T-helper 17 cell (primary cell): ENCODE results near the gene CHPF. TPM values are rescaled to one million over a fixed set of nuclear protein-coding genes. Genes with fewer than 3 reads are reported as not detected.

Experiments
- ATAC-seq: fragments of 150-1000 bp; cut with Tn5 transposase; 2 replicates; pipeline ENCODE4 v1.10.0; 2021; ENCODE audit warnings: mild to moderate bottlenecking, moderate library complexity
- DNase-seq, 3 donors: peaks; one replicate each; pipeline versions ENCODE4 v3.0.0 to v3.0.0-alpha.2; 2020 to 2021
- H3K9me3 ChIP-seq: one replicate; pipeline ENCODE4 v1.7.0; 2013; ENCODE audit warnings: low read length, mild to moderate bottlenecking; ENCODE audit not compliant: control insufficient read depth, poor library complexity, severe bottlenecking
- H3K27ac Mint-ChIP-seq: one replicate; pipeline ENCODE4 v1.8.0; 2022; ENCODE audit warnings: mild to moderate bottlenecking, moderate library complexity, mixed read lengths
- H3K27me3 Mint-ChIP-seq: one replicate; pipeline ENCODE4 v1.8.0; 2022; ENCODE audit warnings: mixed read lengths
- H3K36me3 Mint-ChIP-seq: one replicate; pipeline ENCODE4 v1.8.0; 2022; ENCODE audit warnings: low read depth, mixed read lengths
- H3K4me1 Mint-ChIP-seq: one replicate; pipeline ENCODE4 v1.8.0; 2022; ENCODE audit warnings: mild to moderate bottlenecking, mixed read lengths
- H3K4me3 Mint-ChIP-seq: one replicate; pipeline ENCODE4 v1.8.0; 2022; ENCODE audit warnings: mild to moderate bottlenecking, moderate library complexity, mixed read lengths
- total RNA-seq, 4 donors: library from RNA in 2 of 4; stranded (reverse) in 2 of 4; gene quantifications; one replicate each; pipeline ENCODE4 v1.2.3 and lab custom pipeline; 2022 to 2026

The CHPF gene
- total RNA-seq, 2 donors from 2014 or later = 9.4 to 10.4 TPM

DNA sequence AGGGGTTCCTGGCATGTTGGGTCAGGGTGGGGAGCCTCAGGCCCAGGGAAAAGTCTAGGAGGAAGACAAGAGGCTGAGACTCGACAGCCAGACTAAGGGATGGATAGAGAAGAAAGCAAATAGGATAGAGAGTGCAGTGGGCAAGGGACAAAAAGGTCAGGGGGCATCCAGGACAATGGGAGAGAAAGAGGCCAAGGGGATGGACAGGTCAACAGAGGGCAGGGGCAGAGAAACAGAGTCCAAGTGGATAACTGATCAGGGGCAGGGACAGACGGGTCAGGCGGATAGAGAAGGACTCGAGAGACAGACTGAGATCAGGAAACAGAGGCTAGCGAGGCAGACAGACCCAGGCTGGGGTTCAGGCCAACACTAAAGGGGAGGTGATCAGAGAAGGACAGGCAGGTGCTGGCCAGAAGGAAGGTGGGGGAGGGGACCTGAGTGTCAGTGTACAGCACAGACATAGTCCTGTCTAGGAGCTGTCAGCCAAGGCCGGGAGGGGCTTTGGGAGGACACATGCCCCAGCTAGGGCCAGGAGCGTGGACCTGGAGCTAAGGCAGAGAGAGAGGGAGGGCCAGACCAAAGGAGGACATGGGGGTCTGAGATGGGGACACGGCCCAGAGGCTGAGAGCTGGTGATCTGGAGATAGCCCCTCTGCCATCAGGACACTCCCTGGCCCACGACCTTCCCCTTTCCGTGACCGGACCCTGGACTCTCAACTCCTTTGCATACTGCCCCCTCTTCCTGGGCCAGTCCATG lies 17.1 kb downstream of the CHPF start:
- Mint-ChIP-seq H3K27ac (no peak overlapping the region), H3K4me3 (no peak overlapping the region), H3K4me1 (peaks cover 19% of the 10 kb centered on the region), H3K36me3 (peaks cover 16% of the 10 kb centered on the region), H3K27me3 (peaks cover 92% of the 10 kb centered on the region)
- no peak for ATAC-seq
- DNase-seq = no peak
- H3K9me3 ChIP-seq = no peaks in the 10 kb centered on the region

DNA sequence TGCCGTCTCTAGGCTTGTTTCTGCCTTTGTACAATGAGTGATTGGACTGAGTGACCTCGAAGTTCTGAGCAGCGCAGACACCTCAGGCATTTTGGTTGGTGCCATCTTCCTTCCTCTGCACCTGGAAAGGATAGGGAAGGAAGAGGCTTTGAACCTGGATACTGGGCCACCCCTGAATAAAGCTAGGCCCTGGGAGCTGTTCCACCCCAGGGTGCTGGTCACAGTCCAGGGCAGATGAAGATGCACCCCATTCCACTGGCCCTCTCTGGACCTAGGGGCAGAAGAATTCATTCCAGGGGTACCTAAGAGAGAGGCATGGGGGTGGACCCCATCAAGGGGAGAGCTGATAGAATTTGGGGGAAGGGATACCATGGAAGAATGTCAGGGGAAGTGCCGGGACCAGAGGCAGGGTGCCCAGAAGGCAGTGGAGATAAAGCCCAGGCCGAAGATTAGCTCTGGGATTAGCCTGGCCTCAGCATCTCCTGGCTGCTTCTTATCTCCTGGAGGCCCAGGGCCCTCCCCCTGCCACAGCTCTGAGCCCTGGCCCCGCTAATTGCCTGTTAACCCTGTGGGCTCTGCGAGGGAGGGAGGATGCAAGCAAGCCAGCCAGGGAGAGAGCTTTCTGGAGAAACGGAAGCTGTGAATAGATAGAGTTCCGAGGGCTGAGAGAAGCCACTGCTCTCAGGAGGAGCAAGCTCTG lies 17.9 kb downstream of the CHPF start:
- H3K27me3 Mint-ChIP-seq = peaks cover 92% of the 10 kb centered on the region
- peaks cover 22% of the 10 kb centered on the region for H3K4me1 Mint-ChIP-seq
- H3K9me3 ChIP-seq = no peaks in the 10 kb centered on the region
- H3K36me3 Mint-ChIP-seq = peaks cover 16% of the 10 kb centered on the region
- no peak overlapping the region for H3K27ac Mint-ChIP-seq
- DNase-seq (no peak), ATAC-seq (no peak)
- H3K4me3 Mint-ChIP-seq = no peak overlapping the region

GRCh38 chr2:219524817-219525216 lies 18.8 kb downstream of the CHPF start:
- no peak overlapping the region for H3K27ac Mint-ChIP-seq

GRCh38 chr2:219523031-219523671 lies 20.5 kb downstream of the CHPF start:
- H3K4me3 Mint-ChIP-seq = no peak overlapping the region
- peaks cover 17% of the 10 kb centered on the region for H3K36me3 Mint-ChIP-seq
- DNase-seq = no peak
- no peak overlapping the region for H3K27ac Mint-ChIP-seq
- ATAC-seq = no peak
- H3K9me3 ChIP-seq = no peaks in the 10 kb centered on the region
- H3K4me1 Mint-ChIP-seq = peaks cover 17% of the 10 kb centered on the region
- peaks cover 92% of the 10 kb centered on the region for H3K27me3 Mint-ChIP-seq

More at GRCh38 chr2:219524817-219525216, 18.8 kb downstream of the CHPF start:
- Mint-ChIP-seq H3K4me3 (no peak overlapping the region), H3K27me3 (peaks cover 92% of the 10 kb centered on the region), H3K36me3 (peaks cover 16% of the 10 kb centered on the region), H3K4me1 (peaks cover 17% of the 10 kb centered on the region)
- DNase-seq (no peak), ATAC-seq (no peak)
- no peaks in the 10 kb centered on the region for H3K9me3 ChIP-seq

- H3K4me3 Mint-ChIP-seq = peak overlapping the region; percentile 80
- no peak for DNase-seq
- peaks cover 24% of the 10 kb centered on the region for H3K36me3 Mint-ChIP-seq
- peaks cover 92% of the 10 kb centered on the region for H3K27me3 Mint-ChIP-seq
- no peak overlapping the region for H3K27ac Mint-ChIP-seq
- no peak for ATAC-seq
- no peaks in the 10 kb centered on the region for H3K9me3 ChIP-seq
- H3K4me1 Mint-ChIP-seq = peaks cover 21% of the 10 kb centered on the region
Measured at GRCh38 chr2:219522111-219523030, 21.2 kb downstream of the CHPF start.

DNA sequence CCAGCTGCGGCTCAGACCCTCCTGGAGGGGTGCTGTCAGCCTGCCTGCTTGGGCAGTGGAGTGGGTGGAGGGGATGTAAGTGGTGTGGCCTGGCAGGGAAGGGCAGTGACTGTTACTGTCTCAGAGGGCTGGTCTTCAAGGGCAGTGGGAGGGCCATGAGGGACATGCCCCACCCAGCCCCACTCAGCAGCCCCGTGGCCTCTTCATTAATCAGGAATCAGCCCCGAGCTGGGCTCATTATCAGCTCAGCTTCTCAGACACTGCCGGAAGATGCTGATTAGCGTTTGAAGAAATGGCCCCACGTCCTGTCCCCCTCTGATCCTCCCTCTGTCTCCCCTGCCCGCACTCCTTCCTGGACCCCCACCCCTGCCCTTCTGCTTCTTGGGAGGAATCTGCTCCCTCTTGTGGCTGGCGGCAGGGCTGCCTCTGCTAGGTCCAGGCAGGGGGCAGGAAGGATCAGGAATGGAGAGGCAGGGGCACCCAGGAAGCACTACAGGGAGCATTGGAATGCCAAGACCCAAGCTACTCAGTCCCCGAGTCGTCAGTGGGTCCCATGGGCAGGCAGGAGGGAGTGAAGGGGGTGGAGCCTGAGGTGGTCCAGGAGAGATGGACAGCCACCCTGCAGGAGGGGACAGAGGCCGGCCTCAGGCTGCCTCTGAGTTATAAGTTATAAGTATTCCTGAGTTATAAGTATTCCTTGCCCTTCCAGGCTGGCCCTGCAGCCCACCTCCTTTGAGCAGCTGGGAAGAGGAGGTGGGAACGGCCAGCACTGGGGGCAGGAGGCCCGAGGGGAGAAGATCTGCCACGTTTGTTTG lies 22.3 kb downstream of the CHPF start:
- ATAC-seq = no peak
- no peak overlapping the region for H3K27ac Mint-ChIP-seq
- no peak for DNase-seq
- H3K4me1 Mint-ChIP-seq = peaks cover 21% of the 10 kb centered on the region
- H3K9me3 ChIP-seq = no peaks in the 10 kb centered on the region
- H3K36me3 Mint-ChIP-seq = peaks cover 22% of the 10 kb centered on the region
- H3K27me3 Mint-ChIP-seq = peaks cover 92% of the 10 kb centered on the region
- peak overlapping the region; percentile 80 for H3K4me3 Mint-ChIP-seq

DNA sequence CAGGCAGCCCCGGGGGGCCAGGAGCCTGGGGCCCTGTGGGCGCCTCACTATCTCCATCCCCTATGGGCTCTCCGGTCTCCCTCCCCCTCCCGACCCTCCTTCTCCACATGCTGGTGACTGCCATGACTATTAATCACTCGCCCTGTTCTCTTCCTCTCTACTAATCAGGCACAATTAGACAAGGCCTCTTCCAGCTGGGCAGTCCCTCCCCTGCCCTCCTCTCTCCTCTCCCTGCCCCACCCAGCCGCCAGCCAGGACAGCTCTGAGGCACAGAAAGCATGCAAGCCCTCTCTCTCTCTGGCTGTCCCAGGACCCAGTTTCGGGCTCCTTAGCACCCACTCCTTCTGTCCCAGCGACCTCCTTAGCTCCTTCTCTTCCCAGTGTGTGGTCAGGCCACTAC lies 23.5 kb downstream of the CHPF start:
- no peak for DNase-seq
- H3K27ac Mint-ChIP-seq = no peak overlapping the region
- H3K4me3 Mint-ChIP-seq = no peak overlapping the region
- H3K4me1 Mint-ChIP-seq = peaks cover 18% of the 10 kb centered on the region
- no peak for ATAC-seq
- H3K36me3 Mint-ChIP-seq = peaks cover 23% of the 10 kb centered on the region
- H3K9me3 ChIP-seq = no peaks in the 10 kb centered on the region
- peaks cover 92% of the 10 kb centered on the region for H3K27me3 Mint-ChIP-seq

- H3K9me3 ChIP-seq = no peaks in the 10 kb centered on the region
- Mint-ChIP-seq H3K4me1 (peaks cover 18% of the 10 kb centered on the region), H3K4me3 (no peak overlapping the region), H3K27ac (no peak overlapping the region), H3K36me3 (peaks cover 23% of the 10 kb centered on the region), H3K27me3 (peaks cover 90% of the 10 kb centered on the region)
- no peak for DNase-seq
- no peak for ATAC-seq
Measured at GRCh38 chr2:219519526-219519916, 24.1 kb downstream of the CHPF start.

GRCh38 chr2:219517954-219518778 lies 25.4 kb downstream of the CHPF start:
- no peak for ATAC-seq
- Mint-ChIP-seq H3K4me3 (peak overlapping the region; percentile 37), H3K4me1 (peaks cover 26% of the 10 kb centered on the region), H3K27me3 (peaks cover 91% of the 10 kb centered on the region), H3K36me3 (peaks cover 31% of the 10 kb centered on the region), H3K27ac (no peak overlapping the region)
- no peak for DNase-seq
- no peaks in the 10 kb centered on the region for H3K9me3 ChIP-seq

- no peak overlapping the region for H3K4me3 Mint-ChIP-seq
- ATAC-seq (no peak), DNase-seq (no peak)
- peaks cover 95% of the 10 kb centered on the region for H3K27me3 Mint-ChIP-seq
- H3K36me3 Mint-ChIP-seq = peaks cover 29% of the 10 kb centered on the region
- H3K9me3 ChIP-seq = no peaks in the 10 kb centered on the region
- H3K27ac Mint-ChIP-seq = no peak overlapping the region
- H3K4me1 Mint-ChIP-seq = peaks cover 25% of the 10 kb centered on the region
Measured at GRCh38 chr2:219516888-219517287, 26.7 kb downstream of the CHPF start.

- ATAC-seq (no peak), DNase-seq (no peak)
- Mint-ChIP-seq H3K27me3 (peaks cover 93% of the 10 kb centered on the region), H3K36me3 (peaks cover 26% of the 10 kb centered on the region), H3K4me3 (no peak overlapping the region), H3K4me1 (peaks cover 19% of the 10 kb centered on the region), H3K27ac (no peak overlapping the region)
- no peaks in the 10 kb centered on the region for H3K9me3 ChIP-seq
Measured at GRCh38 chr2:219515874-219516629, 27.6 kb downstream of the CHPF start.
